Uterus (tissue), 2 donors: ENCODE measurements around the gene RPL15.

ENCODE experiments used
- CTCF ChIP-seq, 4 experiments: fragments of 200-600 bp in 2 of 4; fragments of 450-650 bp in 2 of 4; sonication (generic) in 2 of 4; IDR thresholded peaks; one replicate each; pipeline ENCODE4 v1.5.1; 2016 to 2019; ENCODE audit warnings: antibody characterized with exemption in 4 of 4, mild to moderate bottlenecking in 2 of 4, moderate library complexity in 1 of 4
- POLR2A ChIP-seq, 2 donors: fragments of 450-650 bp; IDR thresholded peaks; one replicate each; pipeline ENCODE4 v1.6.1; 2016; ENCODE audit warnings: antibody characterized with exemption in 2 of 2, mild to moderate bottlenecking in 1 of 2, moderate library complexity in 1 of 2

- no peak for TF ChIP-seq CTCF (IDR thresholded peaks at IDR 0.05)
- no peak for TF ChIP-seq POLR2A (IDR thresholded peaks at IDR 0.05)
Measured at GRCh38 chr3:23948761-23949160, 31.8 kb downstream of the RPL15 start.
